Upper lobe of left lung (tissue), 4 donors: Measurements from ENCODE around the gene DLGAP4.

Experiments used
- POLR2A ChIP-seq, 4 donors: fragments of 450-650 bp; IDR thresholded peaks; one replicate each; pipeline ENCODE4 v1.5.1; 2016 to 2017; ENCODE audit warnings: antibody characterized with exemption in 4 of 4, mild to moderate bottlenecking in 2 of 4
- TF ChIP-seq, protein P1 (sequence below), 6 experiments: fragments of 450-650 bp in 4 of 6; fragments of 200-600 bp in 2 of 6; sonication (generic) in 2 of 6; IDR thresholded peaks; one replicate each; pipeline ENCODE4 v1.5.1; 2016 to 2019; ENCODE audit warnings: antibody characterized with exemption in 6 of 6

- TF ChIP-seq, protein P1, sequence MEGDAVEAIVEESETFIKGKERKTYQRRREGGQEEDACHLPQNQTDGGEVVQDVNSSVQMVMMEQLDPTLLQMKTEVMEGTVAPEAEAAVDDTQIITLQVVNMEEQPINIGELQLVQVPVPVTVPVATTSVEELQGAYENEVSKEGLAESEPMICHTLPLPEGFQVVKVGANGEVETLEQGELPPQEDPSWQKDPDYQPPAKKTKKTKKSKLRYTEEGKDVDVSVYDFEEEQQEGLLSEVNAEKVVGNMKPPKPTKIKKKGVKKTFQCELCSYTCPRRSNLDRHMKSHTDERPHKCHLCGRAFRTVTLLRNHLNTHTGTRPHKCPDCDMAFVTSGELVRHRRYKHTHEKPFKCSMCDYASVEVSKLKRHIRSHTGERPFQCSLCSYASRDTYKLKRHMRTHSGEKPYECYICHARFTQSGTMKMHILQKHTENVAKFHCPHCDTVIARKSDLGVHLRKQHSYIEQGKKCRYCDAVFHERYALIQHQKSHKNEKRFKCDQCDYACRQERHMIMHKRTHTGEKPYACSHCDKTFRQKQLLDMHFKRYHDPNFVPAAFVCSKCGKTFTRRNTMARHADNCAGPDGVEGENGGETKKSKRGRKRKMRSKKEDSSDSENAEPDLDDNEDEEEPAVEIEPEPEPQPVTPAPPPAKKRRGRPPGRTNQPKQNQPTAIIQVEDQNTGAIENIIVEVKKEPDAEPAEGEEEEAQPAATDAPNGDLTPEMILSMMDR (IDR thresholded peaks at IDR 0.05) = no peak
- no peak for TF ChIP-seq POLR2A (IDR thresholded peaks at IDR 0.05)
Measured at GRCh38 chr20:36284751-36285150, 21.4 kb upstream of the DLGAP4 start.
